ENCODE measurements around the gene HTRA3.

Gene HTRA3

GRCh38 chr4:8236106-8236919 is 33.2 kb upstream of the HTRA3 start:
- peaks cover 31 to 59% (median 45%) of the 10 kb centered on the region in 10 experiments for H3K4me1 ChIP-seq
- peaks cover 0 to 5% (median 0%) of the 10 kb centered on the region in 11 experiments; a peak in 1 of 22 replicates for H3K9me3 ChIP-seq (replicated peaks in 1 of 11)
- TF ChIP-seq Cebpa-rat (IDR thresholded peaks at IDR 0.05) = no peak
- H3K36me3 ChIP-seq = peaks cover 29 to 99% (median 64%) of the 10 kb centered on the region in 11 experiments; a peak in 19 of 22 replicates
- H3K27ac ChIP-seq = peak overlapping the region in 2 of 11 experiments; percentile 4 to 18; a peak in 3 of 22 replicates
- H4K20me1 ChIP-seq = peaks cover 0 to 100% (median 19%) of the 10 kb centered on the region in 11 experiments; a peak in 11 of 22 replicates
- no peak overlapping the region for H3K4me3 ChIP-seq
- no peak overlapping the region; a peak in 1 of 22 replicates for H3K4me2 ChIP-seq
- H3K27me3 ChIP-seq = no peaks in the 10 kb centered on the region
- peak overlapping the region in 4 of 11 experiments; percentile 11 to 37 (median 20); a peak in 3 of 22 replicates for H3K9ac ChIP-seq

- Histone ChIP-seq H3K4me2 (no peak overlapping the region), H3K4me3 (no peak overlapping the region), H3K9ac (no peak overlapping the region), H3K27me3 (no peaks in the 10 kb centered on the region), H4K20me1 (peaks cover 0 to 100% (median 19%) of the 10 kb centered on the region in 11 experiments; a peak in 11 of 22 replicates), H3K36me3 (peaks cover 29 to 98% (median 64%) of the 10 kb centered on the region in 11 experiments; a peak in 19 of 22 replicates), H3K4me1 (peaks cover 32 to 64% (median 46%) of the 10 kb centered on the region in 10 experiments), H3K9me3 (replicated peaks in 1 of 11) (peaks cover 0 to 5% (median 0%) of the 10 kb centered on the region in 11 experiments; a peak in 1 of 22 replicates), H3K27ac (no peak overlapping the region; a peak in 1 of 22 replicates)
- TF ChIP-seq Cebpa-rat (IDR thresholded peaks at IDR 0.05) = no peak
These were observed 32.7 kb upstream of the HTRA3 start for GRCh38 chr4:8236920-8237195.

GRCh38 chr4:8237256-8237989 is 32.1 kb upstream of the HTRA3 start:
- no peak overlapping the region for H3K9ac ChIP-seq
- no peak for TF ChIP-seq Cebpa-rat (IDR thresholded peaks at IDR 0.05)
- H3K4me3 ChIP-seq = no peak overlapping the region
- H3K9me3 ChIP-seq (replicated peaks in 1 of 11) = peaks cover 0 to 5% (median 0%) of the 10 kb centered on the region in 11 experiments; a peak in 1 of 22 replicates
- H3K27ac ChIP-seq = no peak overlapping the region; a peak in 1 of 22 replicates
- H4K20me1 ChIP-seq = peaks cover 0 to 100% (median 19%) of the 10 kb centered on the region in 11 experiments; a peak in 11 of 22 replicates
- H3K27me3 ChIP-seq = no peaks in the 10 kb centered on the region
- peaks cover 38 to 68% (median 52%) of the 10 kb centered on the region in 10 experiments for H3K4me1 ChIP-seq
- H3K36me3 ChIP-seq = peaks cover 26 to 99% (median 64%) of the 10 kb centered on the region in 11 experiments; a peak in 19 of 22 replicates
- H3K4me2 ChIP-seq = 0 out of 22 replicates have a peak overlapping the region, but pooled peaks of 1 of the 11 experiments have one; percentile 17

GRCh38 chr4:8238036-8238511 is 31.5 kb upstream of the HTRA3 start:
- Histone ChIP-seq H3K4me2 (peak overlapping the region in 5 of 11 experiments; percentile 7 to 35 (median 30); a peak in 5 of 22 replicates), H4K20me1 (peaks cover 0 to 100% (median 19%) of the 10 kb centered on the region in 11 experiments; a peak in 11 of 22 replicates), H3K27ac (no peak overlapping the region), H3K36me3 (peaks cover 21 to 99% (median 58%) of the 10 kb centered on the region in 11 experiments; a peak in 19 of 22 replicates), H3K4me3 (no peak overlapping the region), H3K4me1 (peaks cover 44 to 73% (median 58%) of the 10 kb centered on the region in 10 experiments), H3K9ac (no peak overlapping the region), H3K9me3 (replicated peaks in 1 of 11) (0 out of 22 replicates have a peak, but pooled peaks cover 0 to 4% (median 0%) of the 10 kb centered on the region in 11 experiments), H3K27me3 (no peaks in the 10 kb centered on the region)
- TF ChIP-seq Cebpa-rat (IDR thresholded peaks at IDR 0.05) = no peak

- H4K20me1 ChIP-seq = peaks cover 0 to 100% (median 19%) of the 10 kb centered on the region in 11 experiments; a peak in 11 of 22 replicates
- peak overlapping the region in 2 of 11 experiments; percentile 12 to 14; a peak in 1 of 22 replicates for H3K27ac ChIP-seq
- peaks cover 16 to 98% (median 53%) of the 10 kb centered on the region in 11 experiments; a peak in 19 of 22 replicates for H3K36me3 ChIP-seq
- TF ChIP-seq Cebpa-rat (IDR thresholded peaks at IDR 0.05) = no peak
- H3K4me3 ChIP-seq = no peak overlapping the region
- no peaks in the 10 kb centered on the region for H3K27me3 ChIP-seq
- peak overlapping the region in 9 of 11 experiments; percentile 7 to 42 (median 22); a peak in 6 of 22 replicates for H3K4me2 ChIP-seq
- no peaks in the 10 kb centered on the region for H3K9me3 ChIP-seq (replicated peaks in 1 of 11)
- peaks cover 47 to 73% (median 60%) of the 10 kb centered on the region in 10 experiments for H3K4me1 ChIP-seq
- H3K9ac ChIP-seq = peak overlapping the region in 1 of 11 experiments; percentile 16; a peak in 1 of 22 replicates
These were observed 31.0 kb upstream of the HTRA3 start for GRCh38 chr4:8238515-8239053.

GRCh38 chr4:8239226-8239625 is 30.3 kb upstream of the HTRA3 start:
- no peaks in the 10 kb centered on the region for H3K27me3 ChIP-seq
- peaks cover 47 to 73% (median 63%) of the 10 kb centered on the region in 10 experiments for H3K4me1 ChIP-seq
- peaks cover 0 to 96% (median 19%) of the 10 kb centered on the region in 11 experiments; a peak in 11 of 22 replicates for H4K20me1 ChIP-seq
- no peak for TF ChIP-seq Cebpa-rat (IDR thresholded peaks at IDR 0.05)
- H3K36me3 ChIP-seq = peaks cover 10 to 97% (median 47%) of the 10 kb centered on the region in 11 experiments; a peak in 16 of 22 replicates
- H3K4me3 ChIP-seq = no peak overlapping the region
- H3K9me3 ChIP-seq (replicated peaks in 1 of 11) = no peaks in the 10 kb centered on the region
- H3K9ac ChIP-seq = no peak overlapping the region
- H3K27ac ChIP-seq = no peak overlapping the region
- H3K4me2 ChIP-seq = peak overlapping the region in 5 of 11 experiments; percentile 11 to 42 (median 22); a peak in 3 of 22 replicates

GRCh38 chr4:8239661-8240060 is 29.9 kb upstream of the HTRA3 start:
- no peak for TF ChIP-seq Cebpa-rat (IDR thresholded peaks at IDR 0.05)
- Histone ChIP-seq H3K27me3 (no peaks in the 10 kb centered on the region), H3K9ac (no peak overlapping the region), H3K36me3 (peaks cover 5 to 94% (median 43%) of the 10 kb centered on the region in 11 experiments; a peak in 16 of 22 replicates), H3K4me3 (no peak overlapping the region), H3K4me1 (peaks cover 47 to 75% (median 63%) of the 10 kb centered on the region in 10 experiments), H3K4me2 (peak overlapping the region in 4 of 11 experiments; percentile 21 to 42 (median 22); a peak in 6 of 22 replicates), H4K20me1 (peaks cover 0 to 91% (median 19%) of the 10 kb centered on the region in 11 experiments; a peak in 11 of 22 replicates), H3K9me3 (replicated peaks in 1 of 11) (0 out of 22 replicates have a peak, but pooled peaks cover 0 to under 1% (median 0%) of the 10 kb centered on the region in 11 experiments), H3K27ac (no peak overlapping the region)

All from BLaER1 treated with 17β-estradiol and CSF1 and Interleukin-3, amounts not matched to agents 10 nM and 100 nM (cell line).